Left forelimb (tissue), 1 donor: ENCODE data around the gene GALNS.
A peak's percentile ranks its signal among the peaks of the same experiment; 100 is the strongest.

Source experiments
- DNase-seq: peaks from one replicate; pipeline ENCODE4 v3.0.0-alpha.2; 2018; ENCODE audit warnings: low spot score

The GALNS gene

GRCh38 chr16:88817785-88818574 is 38.8 kb downstream of the GALNS start:
- DNase-seq = no peak

GRCh38 chr16:88816736-88817535 is 39.8 kb downstream of the GALNS start:
- no peak for DNase-seq

- no peak for DNase-seq
Observed at GRCh38 chr16:88815901-88816589, 40.7 kb downstream of the GALNS start.

GRCh38 chr16:88815227-88815626 is 41.5 kb downstream of the GALNS start:
- DNase-seq = no peak

GRCh38 chr16:88814144-88814502 is 42.6 kb downstream of the GALNS start:
- DNase-seq = no peak

- DNase-seq = no peak
Observed at GRCh38 chr16:88813269-88814143, 43.2 kb downstream of the GALNS start.

GRCh38 chr16:88812513-88813268 is 44.1 kb downstream of the GALNS start:
- DNase-seq = no peak

- peak; percentile 99 for DNase-seq
Observed at GRCh38 chr16:88811769-88812512, 44.8 kb downstream of the GALNS start, which contains the start of gene APRT. Gene APRT (minus strand): TSS chr16:88811928. CDS start chr16:88811899, 29 bp downstream.

DNA sequence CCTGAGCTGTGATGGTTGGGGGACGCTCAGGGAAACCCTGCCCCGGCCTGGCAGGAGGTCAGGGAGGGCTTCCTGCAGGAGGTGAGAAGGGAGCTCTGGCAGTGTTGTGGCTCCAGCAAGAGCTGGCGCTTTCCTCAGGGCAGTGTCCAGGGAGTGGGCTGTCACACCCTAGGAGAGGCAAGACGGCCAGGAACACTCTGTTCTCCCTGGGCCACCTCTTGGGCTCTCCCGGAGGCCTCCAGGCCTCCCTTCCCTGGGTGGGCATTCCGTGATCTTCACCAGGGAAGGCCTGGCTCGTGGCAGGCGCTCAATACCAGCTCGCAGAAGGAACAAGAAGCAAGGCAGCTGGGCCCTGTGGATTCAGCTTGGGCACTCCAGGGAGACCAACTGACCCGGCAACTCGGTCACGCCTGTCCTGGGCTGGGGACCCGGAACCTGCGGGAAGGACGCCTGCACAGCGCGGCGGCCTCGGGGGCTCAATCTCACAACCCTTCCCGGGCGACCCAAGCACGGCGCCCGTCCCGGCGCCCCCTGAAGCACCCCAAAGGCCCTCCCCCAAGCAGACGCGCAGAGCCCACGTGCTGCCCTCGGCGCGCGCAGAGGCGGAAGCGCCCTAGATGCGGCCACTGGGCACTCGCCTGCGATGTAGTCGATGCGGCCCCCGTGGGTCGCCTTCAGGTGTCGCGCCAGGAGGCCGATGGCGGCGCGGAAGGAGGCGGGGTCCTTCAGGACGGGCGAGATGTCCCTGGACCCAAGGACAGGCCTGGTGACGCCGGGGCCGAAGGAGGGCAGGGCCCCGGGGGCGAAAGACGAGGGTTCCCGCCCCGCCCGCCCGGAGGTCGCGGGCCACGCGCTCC is 45.6 kb downstream of the GALNS start:
- peak; percentile 86 for DNase-seq

DNA sequence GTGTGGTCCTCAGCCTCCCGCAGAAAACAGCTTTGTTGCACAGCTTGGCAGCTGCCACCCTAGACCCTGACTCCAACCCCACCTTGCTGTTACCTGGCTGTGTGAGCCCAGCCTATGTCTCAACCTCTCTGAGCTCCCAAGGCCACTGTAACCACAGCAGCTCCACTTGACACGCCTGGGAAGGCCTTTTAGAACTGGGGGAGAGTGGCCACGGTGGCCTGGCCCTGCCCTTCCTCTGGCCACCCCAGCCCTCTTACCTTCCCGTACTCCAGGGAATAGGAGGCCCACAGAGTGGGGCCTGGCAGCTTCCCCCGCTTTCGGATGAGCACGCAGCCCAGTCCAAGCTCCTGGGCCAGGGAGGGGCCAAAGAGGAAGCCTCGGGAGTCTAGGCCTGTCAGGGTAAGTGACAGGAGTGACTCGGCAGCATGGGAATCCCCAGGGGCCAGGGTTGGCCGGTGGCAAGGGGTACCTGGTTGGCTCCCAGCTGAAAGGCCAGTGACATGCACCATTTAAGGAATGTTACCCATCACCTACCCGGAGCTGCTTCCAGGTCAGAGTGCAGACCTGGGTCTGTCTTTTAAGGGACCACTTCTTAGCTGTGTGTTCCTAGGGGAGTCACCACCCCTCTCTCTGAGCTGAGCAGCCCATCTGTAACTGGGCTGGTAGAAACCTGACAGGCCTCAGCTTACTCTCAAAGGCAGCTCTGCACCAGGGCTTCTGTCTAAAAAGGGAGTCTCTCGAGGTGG is 46.4 kb downstream of the GALNS start:
- no peak for DNase-seq

- no peak for DNase-seq
Observed at GRCh38 chr16:88809676-88810165, 47.0 kb downstream of the GALNS start.

- DNase-seq = no peak
Observed at GRCh38 chr16:88809068-88809675, 47.6 kb downstream of the GALNS start.

- no peak for DNase-seq
Observed at GRCh38 chr16:88807626-88808453, 48.9 kb downstream of the GALNS start.

- DNase-seq = no peak
Observed at GRCh38 chr16:88807142-88807625, 49.6 kb downstream of the GALNS start.

DNA sequence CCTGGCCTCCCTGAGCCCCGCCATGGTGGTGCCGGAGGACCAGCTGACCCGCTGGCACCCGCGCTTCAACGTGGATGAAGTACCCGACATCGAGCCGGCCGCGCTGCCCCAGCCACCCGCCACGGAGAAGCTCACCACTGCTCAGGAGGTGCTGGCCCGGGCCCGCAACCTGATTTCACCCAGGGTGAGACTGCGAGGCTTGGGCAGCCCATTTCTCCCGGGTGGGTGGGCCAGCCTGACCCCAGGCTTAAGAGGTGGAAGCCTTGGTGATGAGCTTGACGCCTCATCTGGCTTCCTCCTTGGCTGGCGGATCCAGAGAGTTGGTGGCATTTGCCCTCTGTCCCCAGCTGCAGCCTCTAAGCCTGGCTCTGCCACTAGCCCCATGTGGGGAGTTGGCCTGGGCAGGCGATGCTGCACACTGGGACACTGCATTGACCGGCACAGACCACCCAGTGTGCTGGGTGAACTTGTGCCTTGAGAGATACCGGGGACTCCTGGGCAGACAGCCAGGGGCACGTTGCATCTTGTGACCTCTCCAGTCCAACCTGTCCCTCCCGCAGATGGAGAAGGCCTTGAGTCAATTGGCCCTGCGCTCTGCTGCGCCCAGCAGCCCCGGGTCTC is 50.1 kb downstream of the GALNS start:
- DNase-seq = no peak

GRCh38 chr16:88805887-88806393 is 50.8 kb downstream of the GALNS start:
- no peak for DNase-seq
